ENCODE results near the gene PSME4. TPM values are rescaled to one million over a fixed set of nuclear protein-coding genes. Genes with fewer than 3 reads are reported as not detected.

The PSME4 gene
- total and polyA plus RNA-seq, 10 of the 15 experiments (the other 5 are each of a cell fraction or from before 2014, with no cell fraction given), result 11.1 to 56.2 (median 32.1) TPM

GRCh38 chr2:53939656-53940055 lies 31.1 kb downstream of the PSME4 start (continued):
- no peak for TF ChIP-seq PKNOX1 (IDR thresholded peaks at IDR 0.05)
- no peak for TF ChIP-seq NKRF (conservative IDR thresholded peaks at IDR 0.05)
- TF ChIP-seq LARP7 (IDR thresholded peaks at IDR 0.05), result no peak
- no peak for TF ChIP-seq POU2F2 (IDR thresholded peaks at IDR 0.05; ENCODE audit: borderline replicate concordance, low read depth, low read length)
- no peak for TF ChIP-seq EGR1 (IDR thresholded peaks at IDR 0.05; ENCODE audit: borderline replicate concordance in 1 of 2, low read depth in 2 of 2, low read length in 2 of 2)
- TF ChIP-seq ZNF592 (IDR thresholded peaks at IDR 0.05), result no peak
- TF ChIP-seq NFYB (IDR thresholded peaks at IDR 0.05; ENCODE audit: insufficient read depth, low read depth, low read length), result no peak
- TF ChIP-seq SRF (IDR thresholded peaks at IDR 0.05; ENCODE audit: low read depth in 2 of 2, low read length in 2 of 2), result no peak

All from GM12878 (cell line).